Measurements from ENCODE around the gene GOLGA7B.

- TF ChIP-seq CTCF (IDR thresholded peaks at IDR 0.05; ENCODE audit: low read depth, low read length, poor library complexity, severe bottlenecking): no peak
- no peak for TF ChIP-seq EZH2phosphoT487 (IDR thresholded peaks at IDR 0.05; ENCODE audit: borderline replicate concordance, low read length)
These were observed 33.0 kb upstream of the GOLGA7B start for GRCh38 chr10:97816609-97817008.

Data from DOHH2 (cell line).